Loucy (cell line): ENCODE data around the gene NAP1L1.

Experiments
- H2AFZ ChIP-seq: fragments of 200-600 bp; sonication (generic); 2 replicates; pipeline ENCODE4 v1.6.0; 2016; ENCODE audit warnings: antibody characterized with exemption, mild to moderate bottlenecking, low read length, moderate library complexity
- H3F3A ChIP-seq: fragments of 200-600 bp; 2 replicates; pipeline ENCODE4 v1.6.0; 2016; ENCODE audit warnings: antibody characterized with exemption, low read depth, mild to moderate bottlenecking
- H3K27me3 ChIP-seq: fragments of 200-600 bp; sonication (generic); 2 replicates; pipeline ENCODE4 v1.6.1; 2014; ENCODE audit warnings: low read length, mild to moderate bottlenecking; ENCODE audit not compliant: insufficient read depth, poor library complexity, severe bottlenecking
- H3K36me3 ChIP-seq: fragments of 200-600 bp; sonication (generic); 2 replicates; pipeline ENCODE4 v1.6.1; 2016; ENCODE audit warnings: low read length; ENCODE audit not compliant: insufficient read depth
- H3K4me1 ChIP-seq: fragments of 200-600 bp; sonication (generic); 2 replicates; pipeline ENCODE4 v1.5.1; 2014; ENCODE audit warnings: low read length, mild to moderate bottlenecking; ENCODE audit not compliant: insufficient read depth, poor library complexity, severe bottlenecking
- H3K4me2 ChIP-seq: fragments of 200-600 bp; sonication (generic); 2 replicates; pipeline ENCODE4 v1.6.0; 2014; ENCODE audit warnings: antibody characterized with exemption, low read length, low read depth, mild to moderate bottlenecking; ENCODE audit not compliant: poor library complexity, severe bottlenecking
- H3K4me3 ChIP-seq: fragments of 200-600 bp; sonication (generic); 2 replicates; pipeline ENCODE4 v1.5.1; 2014; ENCODE audit warnings: low read length, mild to moderate bottlenecking, mixed read lengths; ENCODE audit not compliant: poor library complexity, severe bottlenecking
- H3K79me2 ChIP-seq: fragments of 200-600 bp; sonication (generic); 2 replicates; pipeline ENCODE4 v1.6.1; 2014; ENCODE audit warnings: low read length; ENCODE audit not compliant: insufficient read depth
- H3K9ac ChIP-seq: fragments of 200-600 bp; sonication (generic); 2 replicates; pipeline ENCODE4 v1.6.0; 2014; ENCODE audit warnings: mild to moderate bottlenecking, low read depth, low read length, moderate library complexity; ENCODE audit not compliant: poor library complexity, severe bottlenecking
- H3K9me2 ChIP-seq: fragments of 200-600 bp; sonication (generic); replicated peaks from 2 replicates; pipeline ENCODE4 v1.6.1; 2016; ENCODE audit warnings: low read depth, low read length, mixed read lengths
- H3K9me3 ChIP-seq: fragments of 200-600 bp; sonication (generic); 2 replicates; pipeline ENCODE4 v1.6.1; 2014; ENCODE audit warnings: mild to moderate bottlenecking, antibody characterized with exemption, low read length, low read depth; ENCODE audit not compliant: insufficient read depth
- H4K20me1 ChIP-seq: fragments of 200-600 bp; sonication (generic); 2 replicates; pipeline ENCODE4 v1.6.0; 2014; ENCODE audit warnings: antibody characterized with exemption, low read length, mild to moderate bottlenecking; ENCODE audit not compliant: insufficient read depth, poor library complexity, severe bottlenecking
- CTCF ChIP-seq: fragments of 200-600 bp; sonication (generic); conservative IDR thresholded peaks from 2 replicates; pipeline ENCODE4 v1.5.1; 2014; ENCODE audit warnings: mild to moderate bottlenecking, antibody characterized with exemption, low read length
- EZH2phosphoT487 ChIP-seq: fragments of 200-600 bp; IDR thresholded peaks from 2 replicates; pipeline ENCODE4 v1.6.1; 2018; ENCODE audit warnings: antibody characterized with exemption, mild to moderate bottlenecking, moderate library complexity, borderline replicate concordance

NAP1L1 gene

GRCh38 chr12:76074701-76075336 is 9.7 kb downstream of the NAP1L1 start:
- peaks cover 35% of the 10 kb centered on the region for H3K36me3 ChIP-seq
- H3K79me2 ChIP-seq = peaks cover 100% of the 10 kb centered on the region
- H3K9ac ChIP-seq = no peak overlapping the region
- no peaks in the 10 kb centered on the region for H3K9me2 ChIP-seq
- peaks cover 60% of the 10 kb centered on the region for H3K4me1 ChIP-seq
- H3K9me3 ChIP-seq = no peaks in the 10 kb centered on the region
- no peaks in the 10 kb centered on the region for H3F3A ChIP-seq
- peak overlapping the region; percentile 15 for H3K4me3 ChIP-seq
- H4K20me1 ChIP-seq = peaks cover 99% of the 10 kb centered on the region
- H3K27me3 ChIP-seq = no peaks in the 10 kb centered on the region
- TF ChIP-seq EZH2phosphoT487 (no peak), CTCF (no peak)
- H2AFZ ChIP-seq = no peak overlapping the region
- peak overlapping the region; percentile 59 for H3K4me2 ChIP-seq

- H3K36me3 ChIP-seq = peaks cover 47% of the 10 kb centered on the region
Measured at GRCh38 chr12:76073561-76073960, 10.9 kb downstream of the NAP1L1 start.

GRCh38 chr12:76072568-76072967 is 11.9 kb downstream of the NAP1L1 start:
- peaks cover 57% of the 10 kb centered on the region for H3K36me3 ChIP-seq
- no peaks in the 10 kb centered on the region for H3K9me3 ChIP-seq
- peaks cover 100% of the 10 kb centered on the region for H3K79me2 ChIP-seq
- peaks cover 99% of the 10 kb centered on the region for H4K20me1 ChIP-seq
- no peak overlapping the region for H3K9ac ChIP-seq
- peaks cover 58% of the 10 kb centered on the region for H3K4me1 ChIP-seq
- H3K4me2 ChIP-seq = peak overlapping the region; percentile 37
- TF ChIP-seq CTCF (no peak), EZH2phosphoT487 (no peak)
- H3K4me3 ChIP-seq = no peak overlapping the region
- H3F3A ChIP-seq = no peaks in the 10 kb centered on the region
- H3K27me3 ChIP-seq = no peaks in the 10 kb centered on the region
- H3K9me2 ChIP-seq = no peaks in the 10 kb centered on the region
- no peak overlapping the region for H2AFZ ChIP-seq

More at GRCh38 chr12:76073561-76073960, 10.9 kb downstream of the NAP1L1 start:
- Histone ChIP-seq H3K79me2 (peaks cover 100% of the 10 kb centered on the region), H3K9me3 (no peaks in the 10 kb centered on the region), H3K4me3 (peak overlapping the region; percentile 2), H4K20me1 (peaks cover 99% of the 10 kb centered on the region), H3K9ac (no peak overlapping the region), H3F3A (no peaks in the 10 kb centered on the region), H3K4me1 (peaks cover 62% of the 10 kb centered on the region), H3K4me2 (peak overlapping the region; percentile 37), H3K9me2 (no peaks in the 10 kb centered on the region), H3K27me3 (no peaks in the 10 kb centered on the region), H2AFZ (no peak overlapping the region)
- TF ChIP-seq EZH2phosphoT487 (no peak), CTCF (no peak)
